Tibial nerve (tissue), 4 donors: ENCODE results near the gene PODXL2.

ENCODE experiments used
- EP300 ChIP-seq, 2 donors: sonication (generic); formaldehyde crosslinking; IDR thresholded peaks; one replicate each; pipeline ENCODE4 v1.6.1; 2017; ENCODE audit warnings: antibody characterized with exemption in 2 of 2, mild to moderate bottlenecking in 1 of 2
- POLR2A ChIP-seq, 2 donors: fragments of 450-650 bp; IDR thresholded peaks; one replicate each; pipeline ENCODE4 v1.6.1; 2017; ENCODE audit warnings: antibody characterized with exemption in 2 of 2, mild to moderate bottlenecking in 2 of 2, moderate library complexity in 2 of 2
- TF ChIP-seq, protein P1 (sequence below), 5 experiments: fragments of 200-600 bp in 3 of 5; fragments of 450-650 bp in 2 of 5; sonication (generic) in 3 of 5; IDR thresholded peaks; one replicate each; pipeline ENCODE4 v1.5.1; 2016 to 2019; ENCODE audit warnings: antibody characterized with exemption in 5 of 5, mild to moderate bottlenecking in 3 of 5, moderate library complexity in 2 of 5

DNA sequence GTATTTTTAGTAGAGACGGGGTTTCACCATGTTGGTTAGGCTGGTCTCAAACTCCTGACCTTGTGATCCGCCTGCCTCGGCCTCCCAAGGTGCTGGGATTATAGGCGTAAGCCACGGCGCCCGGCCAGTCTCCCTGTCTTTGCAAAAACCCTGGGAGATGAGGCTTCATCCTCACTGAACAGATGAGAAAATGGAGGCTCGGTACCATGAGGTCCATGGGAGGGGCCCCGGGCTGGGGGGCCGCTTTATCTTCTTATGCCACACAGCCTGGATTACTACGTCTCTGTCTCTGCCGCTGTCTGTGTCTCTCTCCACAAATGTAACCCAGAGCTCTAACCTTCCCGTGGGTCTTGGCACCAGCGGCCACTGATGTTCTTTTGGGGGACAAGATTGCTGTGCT lies 82.9 kb downstream of the PODXL2 start:
- TF ChIP-seq POLR2A (IDR thresholded peaks at IDR 0.05) (no peak), EP300 (IDR thresholded peaks at IDR 0.05) (no peak)
- TF ChIP-seq, protein P1, sequence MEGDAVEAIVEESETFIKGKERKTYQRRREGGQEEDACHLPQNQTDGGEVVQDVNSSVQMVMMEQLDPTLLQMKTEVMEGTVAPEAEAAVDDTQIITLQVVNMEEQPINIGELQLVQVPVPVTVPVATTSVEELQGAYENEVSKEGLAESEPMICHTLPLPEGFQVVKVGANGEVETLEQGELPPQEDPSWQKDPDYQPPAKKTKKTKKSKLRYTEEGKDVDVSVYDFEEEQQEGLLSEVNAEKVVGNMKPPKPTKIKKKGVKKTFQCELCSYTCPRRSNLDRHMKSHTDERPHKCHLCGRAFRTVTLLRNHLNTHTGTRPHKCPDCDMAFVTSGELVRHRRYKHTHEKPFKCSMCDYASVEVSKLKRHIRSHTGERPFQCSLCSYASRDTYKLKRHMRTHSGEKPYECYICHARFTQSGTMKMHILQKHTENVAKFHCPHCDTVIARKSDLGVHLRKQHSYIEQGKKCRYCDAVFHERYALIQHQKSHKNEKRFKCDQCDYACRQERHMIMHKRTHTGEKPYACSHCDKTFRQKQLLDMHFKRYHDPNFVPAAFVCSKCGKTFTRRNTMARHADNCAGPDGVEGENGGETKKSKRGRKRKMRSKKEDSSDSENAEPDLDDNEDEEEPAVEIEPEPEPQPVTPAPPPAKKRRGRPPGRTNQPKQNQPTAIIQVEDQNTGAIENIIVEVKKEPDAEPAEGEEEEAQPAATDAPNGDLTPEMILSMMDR (IDR thresholded peaks at IDR 0.05): no peak
